GM19467 (cell line): ENCODE measurements around the gene MCTP2.
A peak's percentile ranks its signal among the peaks of the same experiment; 100 is the strongest.

Source experiments
- ATAC-seq: cut with Tn5 transposase; IDR thresholded peaks from one replicate; pipeline ENCODE4 v1.9.1; 2021; ENCODE audit warnings: mild to moderate bottlenecking, moderate library complexity; ENCODE audit not compliant: unreplicated experiment

MCTP2 gene

GRCh38 chr15:94259863-94260262, 28.5 kb downstream of the MCTP2 start:
- ATAC-seq: no peak

- ATAC-seq: no peak
Measured at GRCh38 chr15:94262201-94262600, 30.8 kb downstream of the MCTP2 start.

- ATAC-seq: peak; percentile 52
Measured at GRCh38 chr15:94263341-94264273, 32.2 kb downstream of the MCTP2 start.

- ATAC-seq: no peak
Measured at GRCh38 chr15:94265009-94265408, 33.6 kb downstream of the MCTP2 start.

GRCh38 chr15:94265982-94266381, 34.6 kb downstream of the MCTP2 start:
- ATAC-seq: no peak

GRCh38 chr15:94266789-94267188, 35.4 kb downstream of the MCTP2 start:
- no peak for ATAC-seq

GRCh38 chr15:94269954-94270353, 38.6 kb downstream of the MCTP2 start:
- ATAC-seq: no peak

- ATAC-seq: no peak
Measured at GRCh38 chr15:94270570-94270969, 39.2 kb downstream of the MCTP2 start.

- ATAC-seq: peak; percentile 77
Measured at GRCh38 chr15:94272251-94272898, 41.0 kb downstream of the MCTP2 start.

- no peak for ATAC-seq
Measured at GRCh38 chr15:94273826-94274225, 42.5 kb downstream of the MCTP2 start.

GRCh38 chr15:94274745-94275144, 43.4 kb downstream of the MCTP2 start:
- no peak for ATAC-seq

- ATAC-seq: no peak
Measured at GRCh38 chr15:94277485-94277884, 46.1 kb downstream of the MCTP2 start.

- no peak for ATAC-seq
Measured at GRCh38 chr15:94279736-94280135, 48.4 kb downstream of the MCTP2 start.

GRCh38 chr15:94280301-94280700, 48.9 kb downstream of the MCTP2 start:
- ATAC-seq: no peak

- ATAC-seq: no peak
Measured at GRCh38 chr15:94282269-94283250, 51.2 kb downstream of the MCTP2 start.

- no peak for ATAC-seq
Measured at GRCh38 chr15:94286583-94286982, 55.2 kb downstream of the MCTP2 start.

GRCh38 chr15:94287794-94288246, 56.5 kb downstream of the MCTP2 start:
- ATAC-seq: peak; percentile 96

GRCh38 chr15:94290730-94291129, 59.4 kb downstream of the MCTP2 start:
- ATAC-seq: no peak

GRCh38 chr15:94293411-94294402, 62.3 kb downstream of the MCTP2 start:
- ATAC-seq: no peak

GRCh38 chr15:94294556-94294955, 63.2 kb downstream of the MCTP2 start:
- no peak for ATAC-seq
